SK-N-SH treated with all-trans-retinoic acid at 6 μM for 48 hours (cell line): ENCODE data around the gene SLC1A7.
A peak's percentile ranks its signal among the peaks of the same experiment; 100 is the strongest.

Experiments used
- ATAC-seq: fragments of 200-7000 bp; cut with Tn5 transposase; 3 replicates; pipeline ENCODE4 v1.9.1; 2020; ENCODE audit warnings: mild to moderate bottlenecking, moderate library complexity
- ARNTL ChIP-seq: fragments of 450-650 bp; formaldehyde crosslinking; IDR thresholded peaks from 2 replicates; pipeline ENCODE4 v1.5.0; 2020; ENCODE audit warnings: low read depth, mild to moderate bottlenecking, moderate library complexity, borderline replicate concordance
- BACH2 ChIP-seq: fragments of 250-450 bp; sonication (Bioruptor Pico); IDR thresholded peaks from 2 replicates; pipeline ENCODE4 v1.9.0; 2021; ENCODE audit warnings: mild to moderate bottlenecking, borderline replicate concordance
- CREB5 ChIP-seq: fragments of 250-450 bp; sonication (Bioruptor Pico); IDR thresholded peaks from 2 replicates; pipeline ENCODE4 v1.5.1; 2020; ENCODE audit warnings: low read depth, mild to moderate bottlenecking, moderate library complexity
- CSDC2 ChIP-seq: fragments of 250-450 bp; sonication (Bioruptor Pico); IDR thresholded peaks from 2 replicates; pipeline ENCODE4 v1.5.0; 2020; ENCODE audit warnings: mild to moderate bottlenecking, moderate library complexity
- ESRRG ChIP-seq: fragments of 250-450 bp; sonication (Bioruptor Pico); IDR thresholded peaks from 2 replicates; pipeline ENCODE4 v1.6.1; 2021; ENCODE audit warnings: mild to moderate bottlenecking
- GLIS3 ChIP-seq: fragments of 250-450 bp; sonication (Bioruptor Pico); IDR thresholded peaks from 2 replicates; pipeline ENCODE4 v1.5.0; 2020; ENCODE audit warnings: mild to moderate bottlenecking, moderate library complexity
- ISL1 ChIP-seq: fragments of 250-450 bp; sonication (Bioruptor Pico); IDR thresholded peaks from 2 replicates; pipeline ENCODE4 v2.1.2; 2022; ENCODE audit warnings: mild to moderate bottlenecking, moderate library complexity
- OSR1 ChIP-seq: fragments of 250-450 bp; sonication (Bioruptor Pico); IDR thresholded peaks from 2 replicates; pipeline ENCODE4 v1.8.0; 2022; ENCODE audit warnings: moderate library complexity, mild to moderate bottlenecking, inconsistent platforms
- PATZ1 ChIP-seq: fragments of 250-450 bp; sonication (Bioruptor Pico); IDR thresholded peaks from 2 replicates; pipeline ENCODE4 v1.8.0; 2020; ENCODE audit warnings: mild to moderate bottlenecking, moderate library complexity, borderline replicate concordance
- POU6F1 ChIP-seq: fragments of 250-450 bp; sonication (Bioruptor Pico); IDR thresholded peaks from 2 replicates; pipeline ENCODE4 v1.8.0; 2021; ENCODE audit warnings: low read depth, mild to moderate bottlenecking, moderate library complexity, borderline replicate concordance
- PPARA ChIP-seq: fragments of 250-450 bp; sonication (Bioruptor Pico); IDR thresholded peaks from 2 replicates; pipeline ENCODE4 v1.5.0; 2020; ENCODE audit warnings: mild to moderate bottlenecking, borderline replicate concordance
- RARB ChIP-seq: fragments of 250-450 bp; sonication (Bioruptor Pico); IDR thresholded peaks from 2 replicates; pipeline ENCODE4 v1.8.0; 2021; ENCODE audit warnings: mild to moderate bottlenecking, moderate library complexity
- SNAI2 ChIP-seq: fragments of 250-450 bp; sonication (Bioruptor Pico); IDR thresholded peaks from 2 replicates; pipeline ENCODE4 v1.5.0; 2020; ENCODE audit warnings: mild to moderate bottlenecking, moderate library complexity
- TCF4 ChIP-seq: fragments of 250-450 bp; sonication (Bioruptor Pico); IDR thresholded peaks from 2 replicates; pipeline ENCODE4 v1.8.0; 2021; ENCODE audit warnings: mild to moderate bottlenecking, moderate library complexity, borderline replicate concordance
- TOX ChIP-seq: fragments of 250-450 bp; sonication (Bioruptor Pico); IDR thresholded peaks from 2 replicates; pipeline ENCODE4 v1.8.0; 2021; ENCODE audit warnings: mild to moderate bottlenecking, moderate library complexity, borderline replicate concordance
- TSHZ2 ChIP-seq: fragments of 250-450 bp; sonication (Bioruptor Pico); IDR thresholded peaks from 2 replicates; pipeline ENCODE4 v1.5.0; 2020; ENCODE audit warnings: mild to moderate bottlenecking, moderate library complexity
- ZC3H10 ChIP-seq: fragments of 250-450 bp; sonication (Bioruptor Pico); IDR thresholded peaks from 2 replicates; pipeline ENCODE4 v1.5.1; 2021; ENCODE audit warnings: mild to moderate bottlenecking, moderate library complexity
- ZFP3 ChIP-seq: fragments of 250-450 bp; sonication (Bioruptor Pico); IDR thresholded peaks from 2 replicates; pipeline ENCODE4 v1.5.0; 2020; ENCODE audit warnings: mild to moderate bottlenecking, moderate library complexity
- ZNF565 ChIP-seq: fragments of 450-650 bp; formaldehyde crosslinking; conservative IDR thresholded peaks from 2 replicates; pipeline ENCODE4 v1.5.0; 2020; ENCODE audit warnings: low read depth, mild to moderate bottlenecking, moderate library complexity
- ZNF70 ChIP-seq: fragments of 450-650 bp; formaldehyde crosslinking; IDR thresholded peaks from 2 replicates; pipeline ENCODE4 v1.5.0; 2020; ENCODE audit warnings: mild to moderate bottlenecking, moderate library complexity
- ZNF8 ChIP-seq: fragments of 450-650 bp; formaldehyde crosslinking; IDR thresholded peaks from 2 replicates; pipeline ENCODE4 v1.5.0; 2020; ENCODE audit warnings: mild to moderate bottlenecking, moderate library complexity
- TF ChIP-seq, protein P1 (sequence below): fragments of 250-450 bp; sonication (Bioruptor Pico); IDR thresholded peaks from 2 replicates; pipeline ENCODE4 v1.5.1; 2021; ENCODE audit warnings: mild to moderate bottlenecking, moderate library complexity

SLC1A7 gene

GRCh38 chr1:53089478-53090226, 52.8 kb downstream of the SLC1A7 start:
- ATAC-seq, result peak; percentile 36; the same call in 2 of the 3 replicates
- TF ChIP-seq ARNTL (CRISPR knock-in tag) (no peak), PPARA (CRISPR knock-in tag) (no peak), ISL1 (CRISPR knock-in tag) (no peak), ESRRG (CRISPR knock-in tag) (no peak), SNAI2 (CRISPR knock-in tag) (no peak)

- no peak for TF ChIP-seq PPARA (CRISPR knock-in tag)
- TF ChIP-seq GLIS3 (CRISPR knock-in tag), result no peak
- no peak for TF ChIP-seq ZNF565 (CRISPR knock-in tag)
- ATAC-seq, result no peak
These were observed 53.7 kb downstream of the SLC1A7 start for GRCh38 chr1:53088616-53089300.

DNA sequence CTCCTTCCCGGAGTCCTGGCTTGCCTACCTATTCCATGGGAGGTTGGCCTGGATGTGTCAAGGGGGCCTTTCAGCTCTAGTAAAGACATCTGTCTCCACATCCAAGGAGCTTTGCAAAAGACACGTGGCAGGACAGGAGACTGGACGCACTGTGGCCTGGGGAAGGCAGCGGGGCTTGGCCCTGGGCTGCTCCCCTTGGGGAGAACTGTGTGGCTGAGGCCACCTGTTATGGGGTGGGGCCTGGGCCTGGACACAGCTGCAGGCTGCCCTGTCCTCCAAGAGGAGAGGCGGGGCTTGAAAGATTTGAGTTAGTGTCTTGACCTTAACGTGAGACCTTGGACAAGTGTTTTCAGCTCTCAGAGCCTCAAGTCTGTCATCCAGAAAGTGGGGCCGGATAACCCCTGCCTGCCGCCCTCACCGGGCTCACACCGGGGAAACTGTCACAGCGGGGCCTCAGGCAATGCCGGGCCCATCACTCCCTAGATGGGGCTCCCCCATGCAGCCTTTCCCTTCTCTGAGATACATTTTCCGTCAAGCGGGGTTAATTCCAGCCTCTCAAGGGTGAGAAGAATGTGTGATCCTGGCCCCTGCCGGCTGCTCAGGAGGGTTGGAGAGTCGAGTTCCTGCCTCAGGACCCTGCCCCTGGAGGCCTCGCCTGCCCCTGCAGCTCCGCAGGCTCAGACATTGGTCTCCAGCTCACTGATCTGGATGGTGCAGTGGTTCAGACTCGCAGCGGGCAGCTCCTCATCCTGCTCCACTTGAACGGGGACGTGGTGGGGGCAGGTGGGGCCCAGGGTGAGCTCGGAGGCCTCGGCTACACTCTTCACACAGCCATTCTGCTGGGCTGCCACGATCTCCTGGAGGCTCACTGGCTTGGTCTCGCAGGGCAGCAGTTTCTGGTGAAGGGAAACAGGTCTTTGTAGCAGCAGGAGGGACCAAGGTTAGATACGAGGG, 54.8 kb downstream of the SLC1A7 start:
- no peak for TF ChIP-seq ZNF8 (CRISPR knock-in tag)
- TF ChIP-seq PPARA (CRISPR knock-in tag), result no peak
- TF ChIP-seq PATZ1 (CRISPR knock-in tag), result no peak
- no peak for TF ChIP-seq TSHZ2 (CRISPR knock-in tag)
- no peak for TF ChIP-seq OSR1 (CRISPR knock-in tag)
- no peak for TF ChIP-seq GLIS3 (CRISPR knock-in tag)
- no peak for TF ChIP-seq BACH2 (CRISPR knock-in tag)
- TF ChIP-seq RARB (CRISPR knock-in tag), result no peak
- no peak for TF ChIP-seq SNAI2 (CRISPR knock-in tag)
- no peak for TF ChIP-seq ESRRG (CRISPR knock-in tag)
- TF ChIP-seq ZNF70, result no peak
- TF ChIP-seq, protein P1, sequence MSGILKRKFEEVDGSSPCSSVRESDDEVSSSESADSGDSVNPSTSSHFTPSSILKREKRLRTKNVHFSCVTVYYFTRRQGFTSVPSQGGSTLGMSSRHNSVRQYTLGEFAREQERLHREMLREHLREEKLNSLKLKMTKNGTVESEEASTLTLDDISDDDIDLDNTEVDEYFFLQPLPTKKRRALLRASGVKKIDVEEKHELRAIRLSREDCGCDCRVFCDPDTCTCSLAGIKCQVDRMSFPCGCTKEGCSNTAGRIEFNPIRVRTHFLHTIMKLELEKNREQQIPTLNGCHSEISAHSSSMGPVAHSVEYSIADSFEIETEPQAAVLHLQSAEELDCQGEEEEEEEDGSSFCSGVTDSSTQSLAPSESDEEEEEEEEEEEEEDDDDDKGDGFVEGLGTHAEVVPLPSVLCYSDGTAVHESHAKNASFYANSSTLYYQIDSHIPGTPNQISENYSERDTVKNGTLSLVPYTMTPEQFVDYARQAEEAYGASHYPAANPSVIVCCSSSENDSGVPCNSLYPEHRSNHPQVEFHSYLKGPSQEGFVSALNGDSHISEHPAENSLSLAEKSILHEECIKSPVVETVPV (CRISPR knock-in tag), result no peak
- no peak for TF ChIP-seq POU6F1 (CRISPR knock-in tag)
- TF ChIP-seq CREB5 (CRISPR knock-in tag), result no peak
- no peak for TF ChIP-seq CSDC2
- no peak for TF ChIP-seq ZC3H10
- TF ChIP-seq ZFP3 (CRISPR knock-in tag), result no peak
- no peak for TF ChIP-seq TOX (CRISPR knock-in tag)
- no peak for TF ChIP-seq TCF4
- ATAC-seq, result no peak
